Tibial artery (tissue), 4 donors: Measurements from ENCODE around the gene ARL6.

ENCODE experiments used
- DNase-seq, 2 donors: peaks; one replicate each; pipeline ENCODE4 v3.0.0-alpha.2; 2019
- H3K27ac ChIP-seq, 2 donors: fragments of 200-600 bp; sonication (generic) in 1 of 2; 1 replicate in 1 of 2; 2 replicates in 1 of 2; pipeline ENCODE4 v1.5.1; 2018 to 2019; ENCODE audit warnings: mild to moderate bottlenecking in 1 of 2
- H3K27me3 ChIP-seq, 2 donors: fragments of 200-600 bp; sonication (generic) in 1 of 2; one replicate each; pipeline versions ENCODE4 v1.5.1 to v1.6.0; 2016 to 2019
- H3K36me3 ChIP-seq, 3 donors: fragments of 200-600 bp; sonication (generic) in 2 of 3; one replicate each; pipeline ENCODE4 v1.5.1; 2016 to 2019; ENCODE audit warnings: mild to moderate bottlenecking in 2 of 3
- H3K4me1 ChIP-seq, 4 donors: fragments of 200-600 bp; sonication (generic) in 2 of 4; 1 replicate in 3 of 4; 2 replicates in 1 of 4; pipeline ENCODE4 v1.5.1; 2016 to 2019
- H3K4me3 ChIP-seq, 2 donors: fragments of 200-600 bp; sonication (generic) in 1 of 2; 1 replicate in 1 of 2; 2 replicates in 1 of 2; pipeline ENCODE4 v1.5.1; 2018 to 2019; ENCODE audit warnings: mild to moderate bottlenecking in 2 of 2
- H3K9me3 ChIP-seq, 3 donors: fragments of 200-600 bp; sonication (generic) in 1 of 3; one replicate each; pipeline ENCODE4 v1.5.1; 2016 to 2019
- CTCF ChIP-seq, 2 experiments: fragments of 200-600 bp in 1 of 2; fragments of 450-650 bp in 1 of 2; IDR thresholded peaks; one replicate each; pipeline ENCODE4 v1.5.1; 2017 to 2019; ENCODE audit warnings: antibody characterized with exemption in 2 of 2, mild to moderate bottlenecking in 1 of 2, moderate library complexity in 1 of 2
- intact Hi-C: fragments of 100-400 bp; cut with DNase I; formaldehyde crosslinking; loops from one replicate; pipeline ENCODE4 v1.15.0; 2023; ENCODE audit warnings: low total_unique reads

Gene ARL6

GRCh38 chr3:97810779-97811390 lies 46.3 kb downstream of the ARL6 start:
- no peaks in the 10 kb centered on the region for H3K9me3 ChIP-seq
- no peak overlapping the region for H3K27ac ChIP-seq
- H3K4me1 ChIP-seq = no peaks in the 10 kb centered on the region
- no peak overlapping the region for H3K4me3 ChIP-seq
- no peak for DNase-seq
- intact Hi-C loops = no loop called here
- H3K27me3 ChIP-seq = no peaks in the 10 kb centered on the region
- TF ChIP-seq CTCF (IDR thresholded peaks at IDR 0.05) = no peak
- H3K36me3 ChIP-seq = no peaks in the 10 kb centered on the region

GRCh38 chr3:97815149-97815917 lies 50.8 kb downstream of the ARL6 start:
- Histone ChIP-seq H3K4me1 (no peaks in the 10 kb centered on the region), H3K9me3 (no peaks in the 10 kb centered on the region), H3K27ac (no peak overlapping the region), H3K36me3 (no peaks in the 10 kb centered on the region), H3K27me3 (no peaks in the 10 kb centered on the region), H3K4me3 (no peak overlapping the region)
- intact Hi-C loops = no loop called here
- DNase-seq = no peak
- no peak for TF ChIP-seq CTCF (IDR thresholded peaks at IDR 0.05)

GRCh38 chr3:97816811-97817210 lies 52.3 kb downstream of the ARL6 start:
- DNase-seq = no peak
- no peak for TF ChIP-seq CTCF (IDR thresholded peaks at IDR 0.05)
- no peaks in the 10 kb centered on the region for H3K36me3 ChIP-seq
- intact Hi-C loops = no loop called here
- H3K9me3 ChIP-seq = no peaks in the 10 kb centered on the region
- no peak overlapping the region for H3K27ac ChIP-seq
- H3K27me3 ChIP-seq = no peaks in the 10 kb centered on the region
- H3K4me3 ChIP-seq = no peak overlapping the region
- H3K4me1 ChIP-seq = peaks cover 0 to 6% (median 0%) of the 10 kb centered on the region in 4 donors

GRCh38 chr3:97817965-97818364 lies 53.4 kb downstream of the ARL6 start:
- TF ChIP-seq CTCF (IDR thresholded peaks at IDR 0.05) = no peak
- no peak for DNase-seq

GRCh38 chr3:97820780-97821179 lies 56.2 kb downstream of the ARL6 start:
- peaks cover 0 to 21% (median 3%) of the 10 kb centered on the region in 4 donors for H3K4me1 ChIP-seq
- no peak for TF ChIP-seq CTCF (IDR thresholded peaks at IDR 0.05)
- H3K4me3 ChIP-seq = peak overlapping the region; percentile 77 to 91
- H3K27ac ChIP-seq = peak overlapping the region in 1 of 2 donors; percentile 92
- H3K9me3 ChIP-seq = no peaks in the 10 kb centered on the region
- H3K36me3 ChIP-seq = no peaks in the 10 kb centered on the region
- H3K27me3 ChIP-seq = no peaks in the 10 kb centered on the region
- intact Hi-C loops = loop anchor here (10.0 kb wide), 1 partner anchor 154 kb away; the partner anchor contains the start of gene RIOX2
- no peak for DNase-seq

More at GRCh38 chr3:97817965-97818364, 53.4 kb downstream of the ARL6 start:
- Histone ChIP-seq H3K4me1 (peaks cover 0 to 6% (median 0%) of the 10 kb centered on the region in 4 donors), H3K9me3 (no peaks in the 10 kb centered on the region), H3K27me3 (no peaks in the 10 kb centered on the region), H3K4me3 (no peak overlapping the region), H3K27ac (no peak overlapping the region), H3K36me3 (no peaks in the 10 kb centered on the region)
- intact Hi-C loops = no loop called here
